ENCODE measurements around the gene C4BPB. TPM values are rescaled to one million over a fixed set of nuclear protein-coding genes. Genes with fewer than 3 reads are reported as not detected.

The C4BPB gene
- total RNA-seq, 2 experiments from 2014 or later: 2.1 to 2.2 TPM

- intact Hi-C loops (cut with micrococcal nuclease): loop anchor here (2.0 kb wide), 1 partner anchor 26 kb away; no protein-coding TSS in a partner anchor
- H3K4me1 Mint-ChIP-seq (ENCODE audit: low read depth): peaks cover 50% of the 10 kb centered on the region
- CTCF ChIA-PET: interaction anchor here (0.7 to 4.8 kb wide), 23 partner anchors 10 to 454 kb away, joined by 3 to 49 read pairs (median 6); partner anchors contain the start of genes C1orf116 and CD55
- H3K27ac Mint-ChIP-seq: peak overlapping the region; percentile 94
- POLR2A ChIA-PET: interaction anchor here (0.7 to 1.3 kb wide), 3 partner anchors 10 to 449 kb away, joined by 3 to 5 read pairs (median 4); no protein-coding TSS in a partner anchor
- no peaks in the 10 kb centered on the region for H3K27me3 Mint-ChIP-seq
- H3K36me3 Mint-ChIP-seq (ENCODE audit: low read depth): peaks cover 23% of the 10 kb centered on the region
- DNase-seq (peak; percentile 96), ATAC-seq (peak; percentile 68)
- H3K9me3 Mint-ChIP-seq: no peaks in the 10 kb centered on the region
- TF ChIP-seq, protein P1, sequence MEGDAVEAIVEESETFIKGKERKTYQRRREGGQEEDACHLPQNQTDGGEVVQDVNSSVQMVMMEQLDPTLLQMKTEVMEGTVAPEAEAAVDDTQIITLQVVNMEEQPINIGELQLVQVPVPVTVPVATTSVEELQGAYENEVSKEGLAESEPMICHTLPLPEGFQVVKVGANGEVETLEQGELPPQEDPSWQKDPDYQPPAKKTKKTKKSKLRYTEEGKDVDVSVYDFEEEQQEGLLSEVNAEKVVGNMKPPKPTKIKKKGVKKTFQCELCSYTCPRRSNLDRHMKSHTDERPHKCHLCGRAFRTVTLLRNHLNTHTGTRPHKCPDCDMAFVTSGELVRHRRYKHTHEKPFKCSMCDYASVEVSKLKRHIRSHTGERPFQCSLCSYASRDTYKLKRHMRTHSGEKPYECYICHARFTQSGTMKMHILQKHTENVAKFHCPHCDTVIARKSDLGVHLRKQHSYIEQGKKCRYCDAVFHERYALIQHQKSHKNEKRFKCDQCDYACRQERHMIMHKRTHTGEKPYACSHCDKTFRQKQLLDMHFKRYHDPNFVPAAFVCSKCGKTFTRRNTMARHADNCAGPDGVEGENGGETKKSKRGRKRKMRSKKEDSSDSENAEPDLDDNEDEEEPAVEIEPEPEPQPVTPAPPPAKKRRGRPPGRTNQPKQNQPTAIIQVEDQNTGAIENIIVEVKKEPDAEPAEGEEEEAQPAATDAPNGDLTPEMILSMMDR (IDR thresholded peaks at IDR 0.05): no peak
- peak overlapping the region; percentile 99 for H3K4me3 Mint-ChIP-seq
Measured at GRCh38 chr1:207050480-207051190, 38.0 kb upstream of the C4BPB start.

- intact Hi-C loops (cut with micrococcal nuclease): loop anchor here (2.0 kb wide), 1 partner anchor 25 kb away; no protein-coding TSS in a partner anchor
- Mint-ChIP-seq H3K36me3 (ENCODE audit: low read depth) (peaks cover 20% of the 10 kb centered on the region), H3K9me3 (no peaks in the 10 kb centered on the region), H3K27ac (peak within 1 kb of the TSS; percentile 94), H3K27me3 (no peaks in the 10 kb centered on the region), H3K4me3 (peak within 1 kb of the TSS; percentile 99), H3K4me1 (ENCODE audit: low read depth) (peaks cover 43% of the 10 kb centered on the region)
- DNase-seq (peak; percentile 13), ATAC-seq (no peak)
- TF ChIP-seq, protein P1 (IDR thresholded peaks at IDR 0.05): no peak
- ChIA-PET CTCF (interaction anchor here (1.9 to 4.8 kb wide), 5 partner anchors 10 to 448 kb away, joined by 9 to 49 read pairs (median 12); no protein-coding TSS in a partner anchor), POLR2A (no interaction called here)
Measured at GRCh38 chr1:207051191-207051943, 37.3 kb upstream of the C4BPB start, which contains the start of gene YOD1. Gene YOD1, minus strand, starts transcription at chr1:207051208. Its CDS starts 178 bp downstream, at chr1:207051030.

- Mint-ChIP-seq H3K9me3 (no peaks in the 10 kb centered on the region), H3K27me3 (no peaks in the 10 kb centered on the region), H3K36me3 (ENCODE audit: low read depth) (peaks cover 9% of the 10 kb centered on the region), H3K4me3 (peak within 1 kb of the TSS; percentile 99), H3K27ac (peak within 1 kb of the TSS; percentile 84), H3K4me1 (ENCODE audit: low read depth) (peaks cover 30% of the 10 kb centered on the region)
- CTCF ChIA-PET: interaction anchor here (0.9 to 2.4 kb wide), 15 partner anchors 8 to 449 kb away, joined by 3 to 15 read pairs (median 4); no protein-coding TSS in a partner anchor
- ATAC-seq: peak; percentile 87
- POLR2A ChIA-PET: interaction anchor here (1.0 to 2.0 kb wide), 6 partner anchors 9 to 20 kb away, joined by 3 to 9 read pairs (median 4); partner anchors contain the start of gene C1orf116
- TF ChIP-seq, protein P1 (IDR thresholded peaks at IDR 0.05): no peak
- DNase-seq: peak; percentile 97
- intact Hi-C loops (cut with micrococcal nuclease): no loop called here
Measured at GRCh38 chr1:207052911-207053769, 35.5 kb upstream of the C4BPB start, which contains the start of gene PFKFB2. Gene PFKFB2, plus strand, starts transcription at chr1:207053275. Its CDS starts 1,443 bp downstream, at chr1:207054718.

DNA sequence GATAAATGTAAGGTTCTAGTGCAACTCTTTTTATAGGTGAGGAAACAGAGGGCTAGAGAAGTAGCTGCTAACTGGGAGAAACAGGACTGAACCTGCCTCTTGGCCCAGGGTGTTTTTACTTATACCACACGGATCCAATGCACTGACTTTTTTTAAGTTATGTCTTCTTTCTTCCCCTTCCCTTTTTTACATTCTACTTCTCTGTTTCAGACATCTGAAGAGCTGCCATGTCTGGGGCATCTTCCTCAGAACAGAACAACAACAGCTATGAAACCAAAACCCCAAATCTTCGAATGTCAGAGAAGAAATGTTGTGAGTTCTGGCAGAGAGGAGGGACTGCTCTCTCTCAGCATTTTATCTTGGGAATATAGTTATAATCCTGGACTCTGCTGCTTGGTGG, 34.2 kb upstream of the C4BPB start:
- H3K4me3 Mint-ChIP-seq: no peak overlapping the region
- H3K27ac Mint-ChIP-seq: no peak overlapping the region
- CTCF ChIA-PET: interaction anchor here (1.0 to 2.4 kb wide), 3 partner anchors 9 to 25 kb away, joined by 3 to 15 read pairs (median 3); no protein-coding TSS in a partner anchor

More for the DNA sequence above, 34.2 kb upstream of the C4BPB start:
- TF ChIP-seq, protein P1 (IDR thresholded peaks at IDR 0.05): no peak
- POLR2A ChIA-PET: interaction anchor here (0.8 kb wide), 1 partner anchor 14 kb away, joined by 3 read pairs; no protein-coding TSS in a partner anchor
- intact Hi-C loops (cut with micrococcal nuclease): no loop called here
- Mint-ChIP-seq H3K4me1 (ENCODE audit: low read depth) (peaks cover 20% of the 10 kb centered on the region), H3K36me3 (ENCODE audit: low read depth) (peaks cover 3% of the 10 kb centered on the region), H3K9me3 (no peaks in the 10 kb centered on the region), H3K27me3 (no peaks in the 10 kb centered on the region)
- ATAC-seq (no peak), DNase-seq (no peak)

All from activated CD8-positive, alpha-beta T cell treated with anti-CD3 and anti-CD28 coated beads for 36 hours (primary cell).